ENCODE measurements around the gene OBSL1.

Gene OBSL1

GRCh38 chr2:219556413-219556812 lies 14.9 kb downstream of the OBSL1 start:
- peaks cover 19% of the 10 kb centered on the region for H3K27me3 Mint-ChIP-seq (ENCODE audit: low read depth, poor library complexity)
- H3K4me1 Mint-ChIP-seq, result peaks cover 14% of the 10 kb centered on the region
- H3K27ac Mint-ChIP-seq, result no peak overlapping the region
- peaks cover 34% of the 10 kb centered on the region for H3K36me3 Mint-ChIP-seq (ENCODE audit: low read depth)
- no peak overlapping the region for H3K4me3 Mint-ChIP-seq
- DNase-seq, result no peak
- H3K9me3 Mint-ChIP-seq, result no peaks in the 10 kb centered on the region
- TF ChIP-seq CTCF (IDR thresholded peaks at IDR 0.05), result no peak

- H3K36me3 Mint-ChIP-seq (ENCODE audit: low read depth), result peaks cover 34% of the 10 kb centered on the region
- TF ChIP-seq CTCF (IDR thresholded peaks at IDR 0.05), result no peak
- no peaks in the 10 kb centered on the region for H3K9me3 Mint-ChIP-seq
- no peak overlapping the region for H3K27ac Mint-ChIP-seq
- DNase-seq, result no peak
- peaks cover 12% of the 10 kb centered on the region for H3K4me1 Mint-ChIP-seq
- H3K4me3 Mint-ChIP-seq, result no peak overlapping the region
- H3K27me3 Mint-ChIP-seq (ENCODE audit: low read depth, poor library complexity), result peaks cover 24% of the 10 kb centered on the region
Measured at GRCh38 chr2:219555956-219556355, 15.4 kb downstream of the OBSL1 start.

GRCh38 chr2:219554350-219554749 lies 17.0 kb downstream of the OBSL1 start:
- no peaks in the 10 kb centered on the region for H3K9me3 Mint-ChIP-seq
- no peak overlapping the region for H3K27ac Mint-ChIP-seq
- no peak overlapping the region for H3K4me3 Mint-ChIP-seq
- DNase-seq, result no peak
- TF ChIP-seq CTCF (IDR thresholded peaks at IDR 0.05), result no peak
- peaks cover 40% of the 10 kb centered on the region for H3K27me3 Mint-ChIP-seq (ENCODE audit: low read depth, poor library complexity)
- peaks cover 11% of the 10 kb centered on the region for H3K4me1 Mint-ChIP-seq
- H3K36me3 Mint-ChIP-seq (ENCODE audit: low read depth), result peaks cover 30% of the 10 kb centered on the region

GRCh38 chr2:219553463-219553963 lies 17.8 kb downstream of the OBSL1 start:
- Mint-ChIP-seq H3K9me3 (no peaks in the 10 kb centered on the region), H3K27me3 (ENCODE audit: low read depth, poor library complexity) (peaks cover 48% of the 10 kb centered on the region), H3K4me3 (peak overlapping the region; percentile 62), H3K36me3 (ENCODE audit: low read depth) (peaks cover 21% of the 10 kb centered on the region), H3K4me1 (peaks cover 11% of the 10 kb centered on the region), H3K27ac (no peak overlapping the region)
- TF ChIP-seq CTCF (IDR thresholded peaks at IDR 0.05), result no peak
- DNase-seq, result no peak

GRCh38 chr2:219553168-219553417 lies 18.2 kb downstream of the OBSL1 start:
- TF ChIP-seq CTCF (IDR thresholded peaks at IDR 0.05), result no peak
- peaks cover 20% of the 10 kb centered on the region for H3K36me3 Mint-ChIP-seq (ENCODE audit: low read depth)
- no peak overlapping the region for H3K27ac Mint-ChIP-seq
- H3K4me1 Mint-ChIP-seq, result peaks cover 11% of the 10 kb centered on the region
- no peak for DNase-seq
- H3K9me3 Mint-ChIP-seq, result no peaks in the 10 kb centered on the region
- peaks cover 50% of the 10 kb centered on the region for H3K27me3 Mint-ChIP-seq (ENCODE audit: low read depth, poor library complexity)
- H3K4me3 Mint-ChIP-seq, result peak overlapping the region; percentile 62

GRCh38 chr2:219552382-219553167 lies 18.8 kb downstream of the OBSL1 start:
- peak; percentile 95 for DNase-seq
- H3K27ac Mint-ChIP-seq, result no peak overlapping the region
- peak overlapping the region; percentile 85 for H3K4me3 Mint-ChIP-seq
- TF ChIP-seq CTCF (IDR thresholded peaks at IDR 0.05), result no peak
- H3K4me1 Mint-ChIP-seq, result peaks cover 11% of the 10 kb centered on the region
- H3K36me3 Mint-ChIP-seq (ENCODE audit: low read depth), result peaks cover 20% of the 10 kb centered on the region
- no peaks in the 10 kb centered on the region for H3K9me3 Mint-ChIP-seq
- H3K27me3 Mint-ChIP-seq (ENCODE audit: low read depth, poor library complexity), result peaks cover 53% of the 10 kb centered on the region

Measured in nephron progenitor cell (in vitro differentiated cells).